ENCODE measurements around the gene NRAS.

NRAS gene

GRCh38 chr1:114671939-114672275 lies 44.7 kb downstream of the NRAS start:
- DNase-seq: no peak

GRCh38 chr1:114671011-114671938 lies 45.3 kb downstream of the NRAS start:
- no peak for DNase-seq

DNA sequence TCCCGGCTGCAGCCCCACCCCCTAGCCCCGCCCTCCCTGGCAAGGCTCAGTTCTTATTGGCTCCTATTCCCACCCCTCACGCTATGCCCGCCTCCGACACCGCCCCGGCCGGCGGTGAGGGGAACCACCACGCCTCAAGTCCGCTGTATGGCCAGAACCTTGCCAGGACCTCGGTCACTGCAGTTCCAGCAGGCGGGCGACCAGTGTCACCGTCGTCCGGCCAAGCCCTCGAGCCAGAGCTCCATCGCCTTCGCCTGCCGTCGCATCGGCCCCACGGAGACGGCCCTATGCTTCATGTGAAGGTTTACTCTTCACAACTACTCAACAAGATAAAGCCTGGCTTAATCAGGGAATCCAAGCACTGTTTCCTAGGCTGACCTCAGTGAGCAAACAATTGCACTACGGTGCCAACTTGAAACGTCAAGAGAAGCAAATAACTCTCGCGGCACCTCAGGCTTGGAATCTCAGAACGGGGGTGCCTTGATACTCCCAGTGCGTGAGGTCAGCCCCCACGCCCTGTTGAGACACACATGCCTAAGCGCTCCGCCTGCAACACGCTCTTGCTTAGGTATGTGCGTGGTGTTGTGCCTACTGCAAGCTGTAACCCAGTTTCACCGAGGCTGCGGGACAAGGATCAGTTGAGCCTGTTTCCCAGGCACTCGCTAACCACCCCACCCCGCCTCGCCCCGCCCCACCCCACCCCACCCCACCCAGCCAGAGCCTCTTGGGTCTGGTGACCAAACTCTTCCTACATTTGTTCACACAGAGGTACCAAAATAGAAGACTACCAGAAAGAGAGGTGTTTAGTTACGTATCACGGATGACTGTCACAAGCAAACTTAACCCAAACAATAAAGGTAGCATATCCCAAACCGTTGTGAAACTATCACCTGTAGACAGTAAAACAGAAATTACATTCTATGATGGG lies 46.2 kb downstream of the NRAS start:
- peak; percentile 80 to 87 (median 83) for DNase-seq

DNA sequence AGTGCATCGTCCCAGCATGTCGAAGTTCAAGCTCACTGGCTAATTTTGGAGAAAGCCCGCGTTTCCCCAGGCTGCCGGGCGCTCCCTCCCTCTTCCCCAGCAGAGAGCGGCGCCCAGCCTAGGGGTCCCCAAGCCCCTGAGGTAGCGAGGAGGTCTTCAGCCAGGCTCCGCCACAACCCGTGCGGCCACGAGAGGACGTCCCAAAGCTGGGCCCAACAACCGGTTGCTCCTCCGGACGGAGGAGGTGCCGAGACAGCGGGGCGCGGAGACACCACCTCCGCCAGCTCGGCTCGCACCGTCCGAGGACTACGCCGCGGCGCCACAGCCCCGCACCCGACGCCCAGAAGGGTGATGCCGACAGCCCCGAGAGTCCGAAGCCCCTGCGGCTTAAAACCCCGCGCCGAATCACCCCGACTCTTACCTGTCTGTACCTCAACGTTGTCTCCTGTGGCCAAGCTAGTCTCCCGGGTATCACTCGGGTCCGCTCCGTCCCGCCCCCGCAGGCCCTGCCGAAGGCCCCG lies 46.9 kb downstream of the NRAS start, which contains the start of gene DENND2C:
TSS of gene DENND2C (minus strand) at position 488 of the 521 bp plus-strand sequence. CDS start 44,065 bp downstream, outside the sequence.
- no peak for DNase-seq

DNA sequence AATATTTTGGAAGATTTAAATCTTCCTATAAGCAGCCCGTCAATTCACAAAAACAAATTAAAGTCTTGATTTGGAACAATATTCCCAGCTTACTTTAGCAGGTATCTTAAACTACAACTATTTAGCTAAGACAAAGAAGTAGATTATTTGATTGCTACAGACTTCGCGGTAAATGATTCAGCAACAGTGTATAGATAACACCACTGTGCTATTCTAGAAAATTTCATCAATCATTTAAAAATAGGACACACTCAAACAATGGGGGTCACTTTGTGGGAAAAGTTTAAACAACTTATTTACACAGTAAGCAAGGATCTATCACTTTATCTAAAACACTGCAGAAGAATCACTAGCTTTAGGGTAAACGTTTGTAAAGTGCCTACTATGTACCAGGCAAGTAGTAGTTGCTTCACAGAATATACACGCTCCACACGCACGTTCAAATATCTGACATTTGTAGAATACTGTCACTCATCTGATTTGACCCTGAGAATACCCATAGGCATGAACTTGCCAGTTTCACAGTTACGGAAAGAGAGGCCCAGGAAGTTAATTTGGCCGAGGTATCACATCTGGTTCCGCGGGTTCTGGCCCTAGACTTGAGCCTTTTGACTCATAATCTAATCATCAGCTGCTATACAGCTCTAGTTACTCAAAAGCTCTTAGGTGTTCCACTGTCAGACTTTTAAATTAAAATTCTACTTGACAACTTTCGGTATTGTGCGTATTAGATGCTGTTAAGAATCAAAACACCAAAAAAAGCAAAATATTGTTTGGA lies 47.6 kb downstream of the NRAS start:
- DNase-seq: no peak

- DNase-seq: no peak
These were observed 48.2 kb downstream of the NRAS start for GRCh38 chr1:114668373-114668772.

GRCh38 chr1:114666954-114667353 lies 49.6 kb downstream of the NRAS start:
- DNase-seq: no peak

- no peak for DNase-seq
These were observed 56.3 kb downstream of the NRAS start for GRCh38 chr1:114660238-114660637.
